GM06990 (cell line): ENCODE results near the gene NR4A1.

Experiments
- DNase-seq: peaks from one replicate; pipeline ENCODE4 v3.0.0-alpha.2; 2011; ENCODE audit not compliant: insufficient read length; ENCODE audit errors: extremely low read depth
- H3K27me3 ChIP-seq: replicated peaks from 2 replicates; pipeline ENCODE4 v1.6.0; 2011; ENCODE audit warnings: low read length; ENCODE audit not compliant: control insufficient read depth, insufficient read depth
- H3K36me3 ChIP-seq: 2 replicates; pipeline ENCODE4 v1.5.1; 2011; ENCODE audit warnings: low read length; ENCODE audit not compliant: control insufficient read depth, insufficient read depth
- H3K4me3 ChIP-seq: replicated peaks from 2 replicates; pipeline ENCODE4 v1.5.1; 2011; ENCODE audit warnings: low read depth, mild to moderate bottlenecking, control low read depth, low read length
- CTCF ChIP-seq: IDR thresholded peaks from 2 replicates; pipeline ENCODE4 v1.5.1; 2011; ENCODE audit warnings: low read length, control low read depth, mild to moderate bottlenecking, inconsistent platforms; ENCODE audit not compliant: insufficient read depth, poor library complexity, severe bottlenecking

NR4A1 gene

GRCh38 chr12:52041695-52042123 lies 9.5 kb upstream of the NR4A1 start:
- peak; percentile 47 for TF ChIP-seq CTCF
- no peak overlapping the region; the same call in 1 of the 2 replicates for H3K4me3 ChIP-seq
- H3K36me3 ChIP-seq, result no peaks in the 10 kb centered on the region
- H3K27me3 ChIP-seq, result no peaks in the 10 kb centered on the region
- DNase-seq, result peak; percentile 73

- DNase-seq, result no peak
- TF ChIP-seq CTCF, result no peak
- Histone ChIP-seq H3K27me3 (no peaks in the 10 kb centered on the region), H3K4me3 (no peak overlapping the region), H3K36me3 (no peaks in the 10 kb centered on the region)
These were observed 8.4 kb upstream of the NR4A1 start for GRCh38 chr12:52042706-52043385.

DNA sequence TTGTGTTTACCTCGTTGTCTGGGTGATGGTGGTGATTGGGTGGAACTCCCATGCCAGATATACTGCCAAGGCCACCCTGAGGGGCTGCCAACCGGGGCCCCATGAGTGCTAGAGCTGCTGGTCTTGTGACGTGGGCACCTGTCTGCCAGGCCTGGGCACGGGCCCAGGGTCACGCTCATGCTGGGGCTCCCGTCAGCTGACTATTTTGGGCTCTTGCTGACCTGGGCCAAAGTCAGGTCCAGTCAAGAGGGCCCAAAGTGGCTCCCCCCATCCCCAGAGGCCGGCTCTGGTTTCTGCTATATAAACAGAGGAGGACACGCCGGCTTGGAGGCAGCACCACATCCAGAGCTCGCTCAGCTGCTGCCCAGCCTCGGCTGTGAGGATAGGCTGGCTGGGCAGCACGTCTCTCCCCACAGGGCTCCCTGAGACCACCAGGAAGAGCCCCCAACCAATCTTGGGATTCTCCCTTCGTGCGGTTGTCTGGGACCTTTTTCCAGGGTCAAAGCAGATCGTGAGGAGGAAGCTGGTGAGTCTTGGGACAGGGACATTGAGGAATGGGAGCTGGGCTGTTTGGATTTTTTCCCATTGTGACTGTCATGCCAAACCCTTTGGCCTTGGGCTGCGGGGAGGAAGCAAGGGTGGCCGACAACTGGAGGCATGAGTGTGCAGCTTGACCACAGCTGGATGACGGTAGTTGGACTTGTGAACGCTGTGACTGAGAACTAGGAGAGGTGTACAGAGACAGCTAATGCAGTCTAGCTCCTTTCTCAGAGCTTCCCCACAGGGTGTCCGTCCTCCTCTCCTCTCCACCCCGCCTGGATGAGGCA lies 7.6 kb upstream of the NR4A1 start:
- TF ChIP-seq CTCF, result no peak
- no peak for DNase-seq
- Histone ChIP-seq H3K4me3 (no peak overlapping the region), H3K36me3 (no peaks in the 10 kb centered on the region), H3K27me3 (no peaks in the 10 kb centered on the region)

GRCh38 chr12:52044292-52044983 lies 6.8 kb upstream of the NR4A1 start:
- Histone ChIP-seq H3K27me3 (no peaks in the 10 kb centered on the region), H3K4me3 (no peak overlapping the region), H3K36me3 (no peaks in the 10 kb centered on the region)
- TF ChIP-seq CTCF, result no peak
- DNase-seq, result no peak

GRCh38 chr12:52045794-52046199 lies 5.4 kb upstream of the NR4A1 start:
- no peak for DNase-seq
- Histone ChIP-seq H3K4me3 (no peak overlapping the region), H3K36me3 (no peaks in the 10 kb centered on the region), H3K27me3 (no peaks in the 10 kb centered on the region)
- TF ChIP-seq CTCF, result no peak
